ENCODE data around the gene NLRC3. TPM values are rescaled to one million over a fixed set of nuclear protein-coding genes. Genes with fewer than 3 reads are reported as not detected.

Gene NLRC3
- total RNA-seq, 1 donor from 2014 or later: 0.12 TPM

DNA sequence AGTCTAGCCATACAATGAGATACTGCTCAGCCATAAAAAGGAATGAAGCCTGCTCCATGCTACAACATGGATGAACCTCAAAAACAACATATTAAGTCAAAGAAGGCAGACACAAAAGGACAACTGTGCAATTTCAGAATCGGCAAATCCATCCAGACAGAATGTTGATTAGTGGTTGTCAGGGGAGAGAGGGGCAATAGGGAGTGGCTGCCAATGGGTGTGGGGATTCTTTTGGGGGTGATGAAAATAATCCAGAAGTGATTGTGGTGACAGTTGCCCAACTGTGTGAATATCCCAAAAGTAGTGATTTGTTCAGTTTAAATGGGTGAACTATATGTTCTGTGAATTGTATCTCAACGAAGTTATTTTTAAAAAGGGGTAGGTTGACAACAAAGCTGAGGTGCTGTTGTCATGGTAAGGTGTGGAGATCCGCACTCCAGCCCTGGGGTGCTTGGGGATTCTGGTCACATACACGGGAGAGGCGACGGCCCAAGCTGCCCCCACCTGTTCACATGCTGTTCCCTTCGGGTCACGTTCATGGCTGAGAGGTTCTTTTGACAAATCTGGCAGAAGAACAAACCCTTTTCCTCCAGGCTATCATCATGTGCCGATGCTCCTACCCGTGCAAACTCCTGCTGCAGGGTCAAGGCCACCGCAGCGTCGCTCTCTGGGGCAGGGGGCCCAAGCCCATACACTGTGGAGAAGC, 24.6 kb upstream of the NLRC3 start:
- H3K27me3 Mint-ChIP-seq (ENCODE audit: low read depth): no peaks in the 10 kb centered on the region
- TF ChIP-seq, protein P1, sequence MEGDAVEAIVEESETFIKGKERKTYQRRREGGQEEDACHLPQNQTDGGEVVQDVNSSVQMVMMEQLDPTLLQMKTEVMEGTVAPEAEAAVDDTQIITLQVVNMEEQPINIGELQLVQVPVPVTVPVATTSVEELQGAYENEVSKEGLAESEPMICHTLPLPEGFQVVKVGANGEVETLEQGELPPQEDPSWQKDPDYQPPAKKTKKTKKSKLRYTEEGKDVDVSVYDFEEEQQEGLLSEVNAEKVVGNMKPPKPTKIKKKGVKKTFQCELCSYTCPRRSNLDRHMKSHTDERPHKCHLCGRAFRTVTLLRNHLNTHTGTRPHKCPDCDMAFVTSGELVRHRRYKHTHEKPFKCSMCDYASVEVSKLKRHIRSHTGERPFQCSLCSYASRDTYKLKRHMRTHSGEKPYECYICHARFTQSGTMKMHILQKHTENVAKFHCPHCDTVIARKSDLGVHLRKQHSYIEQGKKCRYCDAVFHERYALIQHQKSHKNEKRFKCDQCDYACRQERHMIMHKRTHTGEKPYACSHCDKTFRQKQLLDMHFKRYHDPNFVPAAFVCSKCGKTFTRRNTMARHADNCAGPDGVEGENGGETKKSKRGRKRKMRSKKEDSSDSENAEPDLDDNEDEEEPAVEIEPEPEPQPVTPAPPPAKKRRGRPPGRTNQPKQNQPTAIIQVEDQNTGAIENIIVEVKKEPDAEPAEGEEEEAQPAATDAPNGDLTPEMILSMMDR (IDR thresholded peaks at IDR 0.05): no peak
- no peak overlapping the region for H3K4me3 Mint-ChIP-seq (ENCODE audit: unreplicated experiment)
- H3K4me1 Mint-ChIP-seq (ENCODE audit: low read depth): no peaks in the 10 kb centered on the region
- peaks cover 32% of the 10 kb centered on the region for H3K36me3 Mint-ChIP-seq (ENCODE audit: low read depth)
- H3K9me3 Mint-ChIP-seq (ENCODE audit: low read depth): no peaks in the 10 kb centered on the region
- DNase-seq (ENCODE audit: low spot score): no peak
- H3K27ac Mint-ChIP-seq (ENCODE audit: unreplicated experiment): no peak overlapping the region

DNA sequence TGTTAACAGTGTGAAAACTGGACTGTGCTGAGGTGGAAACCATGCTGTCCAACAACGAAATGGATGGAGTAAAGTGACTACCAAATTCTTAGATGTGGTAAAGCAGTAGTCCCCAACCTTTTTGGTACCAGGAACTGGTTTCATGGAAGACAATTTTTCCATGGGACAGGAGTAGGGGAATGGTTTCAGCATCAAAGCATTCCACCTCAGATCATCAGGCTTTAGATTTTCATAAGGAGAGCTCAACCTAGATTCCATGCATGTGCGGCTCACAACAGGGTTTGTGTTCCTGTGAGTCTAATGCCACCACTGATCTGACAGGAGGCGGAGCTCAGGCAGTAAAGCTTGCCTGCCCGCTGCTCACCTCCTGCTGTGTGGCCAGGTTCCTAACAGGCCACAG, 22.7 kb upstream of the NLRC3 start:
- Mint-ChIP-seq H3K9me3 (ENCODE audit: low read depth) (no peaks in the 10 kb centered on the region), H3K27ac (ENCODE audit: unreplicated experiment) (no peak overlapping the region), H3K4me1 (ENCODE audit: low read depth) (no peaks in the 10 kb centered on the region), H3K36me3 (ENCODE audit: low read depth) (peaks cover 29% of the 10 kb centered on the region), H3K4me3 (ENCODE audit: unreplicated experiment) (no peak overlapping the region), H3K27me3 (ENCODE audit: low read depth) (no peaks in the 10 kb centered on the region)
- no peak for DNase-seq (ENCODE audit: low spot score)
- TF ChIP-seq, protein P1 (IDR thresholded peaks at IDR 0.05): no peak

DNA sequence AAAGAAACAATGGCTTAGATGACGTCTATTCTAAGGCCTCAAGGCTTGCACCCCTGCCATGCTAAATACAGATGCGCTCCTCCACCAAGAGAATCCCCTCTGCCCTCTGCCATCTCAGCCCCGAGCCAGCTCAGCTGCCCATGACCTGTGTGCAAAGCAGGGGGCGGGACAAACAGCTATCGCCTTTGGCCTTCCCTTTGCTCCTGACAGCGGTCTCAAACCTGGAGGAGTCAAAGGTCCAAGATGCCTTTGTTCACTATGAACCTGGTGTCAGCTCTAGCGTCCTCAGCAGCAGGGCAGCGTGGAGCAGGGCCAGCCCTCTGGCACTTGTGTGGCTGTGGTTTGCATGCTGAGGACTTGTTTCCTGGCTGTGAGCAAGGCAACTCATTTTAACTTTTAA, 21.9 kb upstream of the NLRC3 start:
- H3K4me1 Mint-ChIP-seq (ENCODE audit: low read depth): no peaks in the 10 kb centered on the region
- TF ChIP-seq, protein P1 (IDR thresholded peaks at IDR 0.05): no peak
- H3K27ac Mint-ChIP-seq (ENCODE audit: unreplicated experiment): no peak overlapping the region
- no peak overlapping the region for H3K4me3 Mint-ChIP-seq (ENCODE audit: unreplicated experiment)
- no peaks in the 10 kb centered on the region for H3K9me3 Mint-ChIP-seq (ENCODE audit: low read depth)
- H3K36me3 Mint-ChIP-seq (ENCODE audit: low read depth): peaks cover 30% of the 10 kb centered on the region
- DNase-seq (ENCODE audit: low spot score): no peak
- H3K27me3 Mint-ChIP-seq (ENCODE audit: low read depth): no peaks in the 10 kb centered on the region

DNA sequence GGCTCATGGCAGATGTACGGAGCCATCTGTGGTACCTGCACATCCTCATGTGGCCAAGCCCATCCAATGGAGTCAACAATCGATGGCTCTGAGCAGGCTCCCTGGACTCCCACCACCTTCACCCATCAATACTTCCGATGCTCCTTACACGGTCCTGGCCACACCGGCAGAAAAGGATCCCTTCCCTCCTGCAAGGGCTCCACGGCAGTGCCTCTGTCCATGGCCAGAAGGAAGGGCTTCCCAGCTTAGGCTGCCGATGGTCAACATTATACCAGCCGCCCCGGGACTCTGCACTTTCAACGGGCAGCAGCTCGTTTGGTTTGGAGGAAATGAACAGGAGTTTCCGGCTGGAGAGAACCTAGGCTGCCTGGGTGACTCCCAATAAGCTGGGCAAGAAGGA, 21.0 kb upstream of the NLRC3 start:
- TF ChIP-seq, protein P1 (IDR thresholded peaks at IDR 0.05): no peak
- peaks cover 26% of the 10 kb centered on the region for H3K36me3 Mint-ChIP-seq (ENCODE audit: low read depth)
- no peaks in the 10 kb centered on the region for H3K4me1 Mint-ChIP-seq (ENCODE audit: low read depth)
- no peak overlapping the region for H3K27ac Mint-ChIP-seq (ENCODE audit: unreplicated experiment)
- H3K4me3 Mint-ChIP-seq (ENCODE audit: unreplicated experiment): no peak overlapping the region
- no peak for DNase-seq (ENCODE audit: low spot score)
- H3K9me3 Mint-ChIP-seq (ENCODE audit: low read depth): no peaks in the 10 kb centered on the region
- no peaks in the 10 kb centered on the region for H3K27me3 Mint-ChIP-seq (ENCODE audit: low read depth)

DNA sequence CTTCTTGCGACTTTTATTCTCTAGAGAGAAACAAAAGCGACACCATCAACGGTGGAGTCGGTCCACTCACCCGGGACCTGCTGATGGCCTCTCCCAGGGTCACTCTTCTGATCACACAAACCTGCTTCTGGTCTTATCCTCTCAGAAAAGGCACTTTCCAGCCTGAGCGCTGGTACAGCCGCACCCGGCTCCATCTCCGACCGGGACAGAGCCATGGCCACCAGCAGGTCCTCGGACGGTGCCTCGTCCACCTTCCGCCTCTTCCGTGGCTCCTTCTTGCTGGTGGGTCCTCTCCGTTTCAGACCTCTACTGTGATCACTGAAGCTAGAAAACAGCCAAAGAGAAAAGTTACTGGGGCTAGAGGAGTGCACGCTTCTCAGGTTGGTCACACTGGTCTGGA, 20.5 kb upstream of the NLRC3 start:
- TF ChIP-seq, protein P1 (IDR thresholded peaks at IDR 0.05): no peak
- Mint-ChIP-seq H3K36me3 (ENCODE audit: low read depth) (peaks cover 25% of the 10 kb centered on the region), H3K9me3 (ENCODE audit: low read depth) (no peaks in the 10 kb centered on the region), H3K4me3 (ENCODE audit: unreplicated experiment) (no peak overlapping the region), H3K27me3 (ENCODE audit: low read depth) (no peaks in the 10 kb centered on the region), H3K4me1 (ENCODE audit: low read depth) (no peaks in the 10 kb centered on the region), H3K27ac (ENCODE audit: unreplicated experiment) (no peak overlapping the region)
- no peak for DNase-seq (ENCODE audit: low spot score)
